Measurements from ENCODE around the gene FAM47E. TPM values are rescaled to one million over a fixed set of nuclear protein-coding genes. Genes with fewer than 3 reads are reported as not detected.

Gene FAM47E
- total RNA-seq, 1 experiment from 2014 or later: 0.72 TPM

GRCh38 chr4:76276813-76277212 lies 25.3 kb downstream of the FAM47E start:
- BruUV-seq (replicated peaks): no TSS peak
- no peaks in the 10 kb centered on the region for H3K4me1 ChIP-seq (ENCODE audit: control insufficient read depth, insufficient read depth, low read length)
- no peak overlapping the region for H3K4me3 ChIP-seq (ENCODE audit: low read depth in 2 of 2, low read length in 2 of 2)
- H3K36me3 ChIP-seq (ENCODE audit: control insufficient read depth, insufficient read depth, low read length): no peaks in the 10 kb centered on the region
- ChIA-PET POLR2A (no interaction called here), CTCF (no interaction called here)
- H3K27me3 ChIP-seq (ENCODE audit: control insufficient read depth, insufficient read depth, low read length): no peaks in the 10 kb centered on the region
- H3K9me3 ChIP-seq (ENCODE audit: control insufficient read depth, insufficient read depth, low read depth, low read length): no peaks in the 10 kb centered on the region
- no peak for ATAC-seq
- H3K27ac ChIP-seq (ENCODE audit: low read length): no peak overlapping the region
- TF ChIP-seq REST (IDR thresholded peaks at IDR 0.05; ENCODE audit: insufficient read depth in 1 of 2, low read depth in 2 of 2, low read length in 1 of 2) (no peak), TCF7L2 (IDR thresholded peaks at IDR 0.05; ENCODE audit: low read depth, low read length) (no peak), SIN3A (IDR thresholded peaks at IDR 0.05; ENCODE audit: borderline replicate concordance, insufficient read depth, low read depth, low read length) (no peak), POLR2AphosphoS5 (IDR thresholded peaks at IDR 0.05; ENCODE audit: low read depth, low read length) (no peak)
- TF ChIP-seq, protein P1, sequence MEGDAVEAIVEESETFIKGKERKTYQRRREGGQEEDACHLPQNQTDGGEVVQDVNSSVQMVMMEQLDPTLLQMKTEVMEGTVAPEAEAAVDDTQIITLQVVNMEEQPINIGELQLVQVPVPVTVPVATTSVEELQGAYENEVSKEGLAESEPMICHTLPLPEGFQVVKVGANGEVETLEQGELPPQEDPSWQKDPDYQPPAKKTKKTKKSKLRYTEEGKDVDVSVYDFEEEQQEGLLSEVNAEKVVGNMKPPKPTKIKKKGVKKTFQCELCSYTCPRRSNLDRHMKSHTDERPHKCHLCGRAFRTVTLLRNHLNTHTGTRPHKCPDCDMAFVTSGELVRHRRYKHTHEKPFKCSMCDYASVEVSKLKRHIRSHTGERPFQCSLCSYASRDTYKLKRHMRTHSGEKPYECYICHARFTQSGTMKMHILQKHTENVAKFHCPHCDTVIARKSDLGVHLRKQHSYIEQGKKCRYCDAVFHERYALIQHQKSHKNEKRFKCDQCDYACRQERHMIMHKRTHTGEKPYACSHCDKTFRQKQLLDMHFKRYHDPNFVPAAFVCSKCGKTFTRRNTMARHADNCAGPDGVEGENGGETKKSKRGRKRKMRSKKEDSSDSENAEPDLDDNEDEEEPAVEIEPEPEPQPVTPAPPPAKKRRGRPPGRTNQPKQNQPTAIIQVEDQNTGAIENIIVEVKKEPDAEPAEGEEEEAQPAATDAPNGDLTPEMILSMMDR (IDR thresholded peaks at IDR 0.05): no peak
- intact Hi-C loops (cut with micrococcal nuclease; ENCODE audit: unreplicated experiment): no loop called here
- in situ Hi-C loops (cut with HindIII; ENCODE audit: low pct_unique_long_range_greater_than_20kb, low sequenced_read_pairs): no loop called here
- DNase-seq (ENCODE audit: low read depth, low spot score): no peak

DNA sequence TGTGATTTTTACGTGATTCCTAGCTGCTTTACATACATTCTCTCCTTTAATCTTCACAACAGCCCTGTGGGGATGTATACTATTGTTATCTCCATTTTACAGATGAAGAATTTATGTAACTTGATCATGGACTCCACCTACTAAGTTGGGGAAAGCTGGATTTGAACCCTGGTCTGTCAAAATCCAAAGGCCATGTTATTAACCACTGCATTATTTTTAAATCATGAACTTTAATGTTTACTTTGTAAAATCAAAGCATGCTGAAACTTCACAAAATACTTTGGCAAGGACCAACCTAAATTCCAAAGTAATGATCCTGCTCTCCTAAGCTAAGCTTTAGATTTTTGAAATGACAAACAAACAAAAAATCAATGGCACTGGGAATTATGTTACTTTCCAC lies 26.1 kb downstream of the FAM47E start:
- Histone ChIP-seq H3K27me3 (ENCODE audit: control insufficient read depth, insufficient read depth, low read length) (no peaks in the 10 kb centered on the region), H3K4me1 (ENCODE audit: control insufficient read depth, insufficient read depth, low read length) (no peaks in the 10 kb centered on the region), H3K27ac (ENCODE audit: low read length) (no peak overlapping the region), H3K9me3 (ENCODE audit: control insufficient read depth, insufficient read depth, low read depth, low read length) (no peaks in the 10 kb centered on the region), H3K4me3 (ENCODE audit: low read depth in 2 of 2, low read length in 2 of 2) (no peak overlapping the region), H3K36me3 (ENCODE audit: control insufficient read depth, insufficient read depth, low read length) (no peaks in the 10 kb centered on the region)
- ATAC-seq (no peak), DNase-seq (ENCODE audit: low read depth, low spot score) (no peak)
- POLR2A ChIA-PET: no interaction called here
- no TSS peak for BruUV-seq (replicated peaks)
- CTCF ChIA-PET: no interaction called here
- intact Hi-C loops (cut with micrococcal nuclease; ENCODE audit: unreplicated experiment): no loop called here
- in situ Hi-C loops (cut with HindIII; ENCODE audit: low pct_unique_long_range_greater_than_20kb, low sequenced_read_pairs): no loop called here
- no peak for TF ChIP-seq SIN3A (IDR thresholded peaks at IDR 0.05; ENCODE audit: borderline replicate concordance, insufficient read depth, low read depth, low read length)
- no peak for TF ChIP-seq REST (IDR thresholded peaks at IDR 0.05; ENCODE audit: insufficient read depth in 1 of 2, low read depth in 2 of 2, low read length in 1 of 2)
- no peak for TF ChIP-seq TCF7L2 (IDR thresholded peaks at IDR 0.05; ENCODE audit: low read depth, low read length)
- TF ChIP-seq POLR2AphosphoS5 (IDR thresholded peaks at IDR 0.05; ENCODE audit: low read depth, low read length): no peak
- TF ChIP-seq, protein P1 (IDR thresholded peaks at IDR 0.05): no peak

Data from Panc1 (cell line).